Astrocyte (in vitro differentiated cells and primary cell): Measurements from ENCODE around the gene OTUB2.

Source experiments
- EZH2 ChIP-seq: IDR thresholded peaks from 2 replicates; pipeline ENCODE4 v1.6.1; 2012; ENCODE audit warnings: mild to moderate bottlenecking, low read length, inconsistent platforms; ENCODE audit not compliant: insufficient read depth
- TF ChIP-seq, protein P1 (sequence below): IDR thresholded peaks from 2 replicates; pipeline ENCODE4 v1.5.1; 2011; ENCODE audit warnings: low read depth, mild to moderate bottlenecking, inconsistent platforms, low read length, moderate library complexity; ENCODE audit not compliant: insufficient read depth

- TF ChIP-seq, protein P1, sequence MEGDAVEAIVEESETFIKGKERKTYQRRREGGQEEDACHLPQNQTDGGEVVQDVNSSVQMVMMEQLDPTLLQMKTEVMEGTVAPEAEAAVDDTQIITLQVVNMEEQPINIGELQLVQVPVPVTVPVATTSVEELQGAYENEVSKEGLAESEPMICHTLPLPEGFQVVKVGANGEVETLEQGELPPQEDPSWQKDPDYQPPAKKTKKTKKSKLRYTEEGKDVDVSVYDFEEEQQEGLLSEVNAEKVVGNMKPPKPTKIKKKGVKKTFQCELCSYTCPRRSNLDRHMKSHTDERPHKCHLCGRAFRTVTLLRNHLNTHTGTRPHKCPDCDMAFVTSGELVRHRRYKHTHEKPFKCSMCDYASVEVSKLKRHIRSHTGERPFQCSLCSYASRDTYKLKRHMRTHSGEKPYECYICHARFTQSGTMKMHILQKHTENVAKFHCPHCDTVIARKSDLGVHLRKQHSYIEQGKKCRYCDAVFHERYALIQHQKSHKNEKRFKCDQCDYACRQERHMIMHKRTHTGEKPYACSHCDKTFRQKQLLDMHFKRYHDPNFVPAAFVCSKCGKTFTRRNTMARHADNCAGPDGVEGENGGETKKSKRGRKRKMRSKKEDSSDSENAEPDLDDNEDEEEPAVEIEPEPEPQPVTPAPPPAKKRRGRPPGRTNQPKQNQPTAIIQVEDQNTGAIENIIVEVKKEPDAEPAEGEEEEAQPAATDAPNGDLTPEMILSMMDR, result no peak
- TF ChIP-seq EZH2, result no peak
These were observed 22.8 kb downstream of the OTUB2 start for GRCh38 chr14:94048691-94049624.
